Head of caudate nucleus (tissue), 42 donors: ENCODE measurements around the gene ERAP2.
"Not testable (repeated sequence)": the region's sequence is repeated elsewhere in the genome, so short reads cannot be mapped to it uniquely, and the experiment has no call there.

Experiments used
- DNase-seq, 42 donors: peaks; one replicate each; pipeline versions ENCODE4 v3.0.0 to v3.0.0-alpha.2; 2020 to 2021; ENCODE audit warnings: mixed read lengths in 7 of 42
- intact Hi-C: fragments of 100-400 bp; cut with DNase I; formaldehyde crosslinking; loops from one replicate; pipeline ENCODE4 v1.15.0; 2022

ERAP2 gene

GRCh38 chr5:96861076-96861475 is 15.2 kb upstream of the ERAP2 start:
- intact Hi-C loops = loop anchor here (10.0 kb wide), 1 partner anchor 46 kb away; no protein-coding TSS in a partner anchor
- no peak for DNase-seq

DNA sequence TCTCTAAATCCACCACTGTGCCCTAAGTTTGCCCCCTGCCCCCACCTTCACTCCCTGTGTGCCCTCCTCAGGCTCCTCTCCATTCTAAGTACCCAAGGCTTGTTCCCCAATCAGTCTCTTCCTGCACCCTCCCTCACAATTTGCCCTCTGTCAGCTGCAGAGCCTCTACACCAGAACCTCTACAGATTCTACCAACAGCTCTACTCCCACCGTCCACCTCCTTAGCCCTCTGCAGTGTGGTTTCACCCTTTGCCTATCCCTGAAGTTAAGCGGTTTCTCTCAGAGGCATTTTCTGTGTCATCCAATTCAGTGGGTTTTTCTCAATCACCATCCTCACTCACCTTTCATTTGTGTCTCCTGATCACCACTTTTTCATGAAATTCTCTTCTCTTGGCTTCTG is 13.2 kb upstream of the ERAP2 start:
- DNase-seq = no peak
- intact Hi-C loops = loop anchor here (10.0 kb wide), 1 partner anchor 48 kb away; no protein-coding TSS in a partner anchor

DNA sequence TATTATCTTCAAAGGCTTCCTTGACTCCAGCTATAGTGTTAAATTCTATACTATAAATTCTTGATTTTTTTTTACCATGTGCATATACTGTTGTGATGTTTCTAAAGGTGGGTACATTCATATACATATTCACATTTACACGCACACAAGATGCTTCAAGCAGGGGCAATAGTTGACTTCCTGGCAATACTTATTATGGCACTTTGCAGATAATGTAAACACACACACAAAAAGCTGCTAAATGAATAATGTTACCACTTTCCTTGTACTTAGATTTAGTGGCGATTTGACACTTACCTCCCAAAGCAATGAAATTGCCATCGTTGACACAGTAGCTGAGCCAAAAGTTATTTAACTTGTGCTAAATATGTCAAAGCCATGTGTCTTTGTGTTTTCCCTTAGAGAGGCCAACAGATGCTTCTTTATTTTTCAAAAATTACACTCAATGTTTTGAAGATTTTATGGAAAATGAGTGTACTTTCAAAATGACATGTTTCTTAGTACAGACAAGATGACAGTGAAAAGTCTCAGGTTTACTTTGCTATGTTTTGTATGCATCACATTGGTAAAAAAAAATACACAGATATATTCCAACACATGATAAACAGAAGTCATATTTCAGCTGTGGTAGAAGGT is 12.2 kb upstream of the ERAP2 start:
- intact Hi-C loops = loop anchor here (10.0 kb wide), 1 partner anchor 49 kb away; no protein-coding TSS in a partner anchor
- no peak for DNase-seq

DNA sequence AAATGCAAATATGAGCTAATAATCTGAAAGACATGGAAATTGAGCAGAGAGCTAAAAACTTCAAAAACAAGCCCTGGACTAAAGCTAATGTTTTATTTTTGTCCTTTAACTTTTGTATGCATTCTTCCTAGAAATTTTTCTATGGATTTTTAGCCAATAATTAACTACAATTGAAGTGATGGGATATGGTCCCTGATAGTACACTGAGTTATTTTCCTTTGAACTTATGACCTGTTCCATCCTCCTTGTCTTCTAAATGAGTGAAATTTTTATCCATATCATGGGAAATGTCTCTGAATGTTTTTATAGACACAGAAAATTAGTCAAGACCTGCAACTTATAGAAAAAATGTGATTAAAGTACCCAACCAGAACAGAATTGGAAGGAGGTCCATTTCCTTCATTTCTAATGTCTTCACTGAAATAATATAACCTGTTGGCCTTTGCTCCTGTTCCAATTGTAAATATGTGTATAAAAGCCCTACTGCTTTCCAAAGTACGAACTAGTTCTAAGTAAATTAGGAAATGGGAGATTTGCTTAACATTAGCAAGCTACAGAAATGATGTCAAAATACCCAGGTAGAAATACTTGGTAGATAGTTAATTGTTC is 11.3 kb upstream of the ERAP2 start:
- DNase-seq = no peak
- intact Hi-C loops = loop anchor here (5.0 to 10.0 kb wide), 2 partner anchors 50 to 297 kb away; no protein-coding TSS in a partner anchor

DNA sequence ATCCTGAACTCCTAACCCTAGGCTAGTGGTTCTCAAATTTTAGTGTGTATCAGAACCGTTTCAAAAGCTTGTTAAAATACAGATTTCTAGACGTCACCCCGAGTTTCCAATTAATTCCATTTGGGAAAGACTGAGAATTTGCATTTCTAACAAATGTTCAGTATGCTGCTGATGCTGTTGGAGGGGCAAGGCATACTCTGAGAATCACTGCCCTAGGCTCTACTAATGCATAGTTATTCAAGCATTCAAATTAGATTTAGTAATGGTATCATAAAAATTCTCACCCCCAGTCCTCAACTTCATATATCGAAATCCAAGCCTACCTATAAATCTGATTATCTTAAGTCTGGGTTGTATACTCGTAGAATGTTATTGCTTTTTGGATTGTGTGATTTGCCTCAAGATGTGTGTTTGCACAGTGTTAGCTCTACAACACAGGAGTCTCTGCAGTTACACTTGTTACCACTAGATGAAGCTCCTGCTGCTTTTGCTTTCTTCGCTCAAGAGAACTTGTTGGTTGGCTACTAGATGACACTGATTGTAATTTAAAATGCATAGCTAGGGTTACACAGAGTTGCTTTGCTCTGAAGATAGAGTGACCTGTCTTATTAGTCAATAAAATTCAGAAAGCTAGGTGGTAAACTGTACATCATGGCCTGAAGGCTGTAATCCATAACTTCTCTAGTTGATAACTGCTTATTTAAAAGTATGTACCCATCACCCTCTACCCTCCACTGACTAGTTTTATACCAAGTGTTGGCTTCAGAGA is 7.5 kb upstream of the ERAP2 start:
- intact Hi-C loops = loop anchor here (5.0 to 10.0 kb wide), 2 partner anchors 54 to 294 kb away; no protein-coding TSS in a partner anchor
- DNase-seq = peak in 13 of 42 donors; percentile 20 to 73 (median 52)

DNA sequence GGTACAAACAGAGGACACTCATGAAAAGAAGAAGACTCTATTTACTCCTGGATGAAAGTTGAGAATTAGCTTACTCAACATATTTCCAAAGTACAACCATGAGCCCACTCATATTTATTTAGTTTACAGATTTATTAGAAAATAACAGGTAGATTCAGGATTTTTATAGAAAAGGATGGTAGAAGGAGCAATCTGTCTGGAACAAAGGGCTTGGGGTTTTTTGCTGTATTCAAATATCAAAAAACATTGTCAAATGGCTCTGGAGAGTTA is 7.0 kb upstream of the ERAP2 start:
- no peak for DNase-seq
- intact Hi-C loops = loop anchor here (5.0 to 10.0 kb wide), 2 partner anchors 55 to 293 kb away; no protein-coding TSS in a partner anchor

DNA sequence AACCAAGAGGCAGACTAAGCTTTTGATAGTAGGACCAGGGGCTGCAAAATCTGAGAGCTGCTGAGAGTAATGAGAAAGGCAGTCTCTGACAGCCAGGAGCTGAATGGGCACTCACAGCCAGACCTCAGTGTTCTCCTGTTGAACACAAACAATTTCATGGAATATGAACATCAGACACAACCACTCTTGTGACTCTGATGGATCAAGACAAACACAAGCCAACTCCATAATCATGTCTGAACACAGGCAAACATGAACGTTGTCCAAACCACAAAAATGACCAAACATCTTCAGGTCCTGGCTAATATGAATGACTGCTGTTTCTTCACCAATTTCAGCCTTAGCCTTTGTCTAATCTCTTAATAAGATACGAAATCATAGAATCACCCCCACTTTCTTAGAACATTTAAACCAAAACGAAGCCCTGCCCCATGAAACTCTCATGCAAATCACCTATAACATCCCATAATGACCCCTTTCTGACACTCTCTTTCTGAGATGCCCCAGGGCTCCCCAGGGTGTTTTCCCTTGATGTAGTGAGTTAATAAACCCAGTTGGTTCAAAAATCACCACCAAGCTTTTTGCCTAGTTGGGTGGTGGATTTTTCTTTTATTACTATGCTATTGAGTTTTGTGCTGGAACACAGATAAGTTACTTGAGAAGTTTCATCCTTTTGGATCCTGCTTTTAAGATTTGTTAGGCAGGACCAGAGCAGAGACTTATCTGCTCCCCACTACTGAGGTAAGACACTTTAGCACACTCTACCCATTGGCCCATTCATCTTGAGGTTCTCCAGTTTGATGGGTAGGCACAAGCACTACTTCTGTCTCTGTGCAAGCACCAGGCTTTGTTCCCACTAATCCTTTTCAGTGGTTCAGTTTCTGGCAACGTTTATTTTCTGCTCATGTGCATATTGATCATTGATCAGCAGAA is 5.9 kb upstream of the ERAP2 start:
- intact Hi-C loops = no loop called here
- DNase-seq = no peak

- DNase-seq = peak in 2 of 42 donors; percentile 9 to 12
- intact Hi-C loops = no loop called here
Measured at GRCh38 chr5:96871027-96871399, 5.3 kb upstream of the ERAP2 start.

DNA sequence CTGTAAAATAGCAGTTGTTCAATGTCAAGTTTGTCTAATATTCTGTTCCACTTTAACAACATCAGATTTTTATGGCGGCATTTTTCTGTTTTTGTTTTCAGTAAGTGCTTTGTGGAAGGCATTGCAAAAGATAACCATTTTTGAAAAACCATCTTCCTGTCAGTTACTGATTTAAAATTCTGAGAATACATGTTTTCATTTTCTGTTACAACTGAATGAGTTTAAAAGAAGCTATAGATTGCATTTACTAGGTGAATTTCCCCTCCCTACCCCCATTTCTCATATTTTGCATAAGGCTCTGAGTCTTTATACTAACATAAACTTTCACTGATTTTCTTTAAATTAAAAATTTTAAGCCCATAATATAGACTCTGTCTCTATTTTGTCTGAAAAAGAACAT is 4.6 kb upstream of the ERAP2 start:
- intact Hi-C loops = no loop called here
- DNase-seq = no peak

- no peak for DNase-seq
- intact Hi-C loops = no loop called here
Measured at GRCh38 chr5:96873449-96873848, 2.9 kb upstream of the ERAP2 start.

DNA sequence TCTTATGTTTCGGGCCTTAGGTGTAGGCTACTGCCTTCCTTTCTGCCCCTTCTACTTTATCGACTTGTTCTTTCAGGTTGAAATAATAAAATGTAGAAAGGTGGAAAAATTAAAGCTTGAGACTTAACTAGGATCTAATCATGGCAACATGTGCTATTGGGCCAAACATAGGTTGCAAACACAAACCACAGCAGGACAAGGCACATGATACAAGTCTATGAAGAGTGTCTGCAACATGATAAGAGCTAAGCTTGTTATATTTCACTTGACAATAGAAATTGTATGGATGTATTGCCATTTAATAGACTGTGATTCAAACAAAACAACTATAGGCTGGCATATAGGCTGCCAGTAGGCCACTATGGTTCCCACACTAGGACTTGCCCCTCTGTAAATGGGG is 1.7 kb upstream of the ERAP2 start:
- DNase-seq = no peak
- intact Hi-C loops = loop anchor here (2.0 kb wide), 1 partner anchor 60 kb away; no protein-coding TSS in a partner anchor

GRCh38 chr5:96875791-96876291 is 459 bp upstream of the ERAP2 start:
- peak in 1 of 42 donors; percentile 29 for DNase-seq
- intact Hi-C loops = loop anchor here (2.0 kb wide), 1 partner anchor 59 kb away; no protein-coding TSS in a partner anchor

GRCh38 chr5:96876977-96877469 is 723 bp downstream of the ERAP2 start:
- intact Hi-C loops = not testable (repeated sequence)
- peak in 3 of 42 donors; percentile 18 to 40 (median 26) for DNase-seq

DNA sequence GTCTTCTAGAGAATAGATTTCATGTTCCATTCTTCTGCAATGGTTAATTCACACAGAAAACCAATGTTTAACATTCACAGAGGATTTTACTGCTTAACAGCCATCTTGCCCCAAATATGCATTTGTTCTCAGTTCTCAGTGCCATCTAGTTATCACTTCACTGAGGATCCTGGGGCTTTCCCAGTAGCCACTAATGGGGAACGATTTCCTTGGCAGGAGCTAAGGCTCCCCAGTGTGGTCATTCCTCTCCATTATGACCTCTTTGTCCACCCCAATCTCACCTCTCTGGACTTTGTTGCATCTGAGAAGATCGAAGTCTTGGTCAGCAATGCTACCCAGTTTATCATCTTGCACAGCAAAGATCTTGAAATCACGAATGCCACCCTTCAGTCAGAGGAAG is 3.4 kb downstream of the ERAP2 start:
- intact Hi-C loops = no loop called here
- no peak for DNase-seq

DNA sequence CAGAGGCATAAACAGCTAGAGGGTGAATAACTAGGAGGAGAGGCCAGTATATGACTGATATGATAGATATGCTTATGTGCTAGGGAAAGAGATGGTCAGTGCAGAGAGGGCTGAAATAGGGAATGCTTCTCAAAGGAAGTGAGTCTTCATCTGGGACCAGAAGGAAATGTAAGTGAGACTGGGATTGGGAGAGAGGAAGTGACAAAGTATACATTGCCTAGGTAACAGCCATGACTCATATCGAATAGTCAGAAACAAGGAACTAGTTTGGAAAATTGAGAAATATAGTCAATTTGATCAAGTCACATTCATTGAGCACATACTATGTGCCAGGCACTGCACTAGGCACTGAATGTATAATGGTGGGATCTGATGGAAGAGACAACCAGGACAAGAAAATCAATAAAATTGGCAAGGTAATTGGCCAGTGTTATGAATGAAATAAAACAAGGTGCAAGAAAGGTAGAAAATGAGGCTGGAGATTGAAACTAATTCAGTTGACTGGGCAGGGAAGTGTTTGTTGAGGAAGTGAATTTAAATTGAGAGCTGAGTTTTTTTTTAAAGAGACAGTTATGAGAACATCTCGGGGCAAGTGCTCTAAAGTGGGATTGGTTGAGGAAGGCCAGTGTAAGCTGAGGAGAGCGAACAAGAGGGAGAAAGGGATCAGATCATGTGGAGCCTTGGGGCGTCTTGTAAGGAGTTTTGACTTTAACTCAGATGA is 4.3 kb downstream of the ERAP2 start:
- DNase-seq = no peak
- intact Hi-C loops = no loop called here

DNA sequence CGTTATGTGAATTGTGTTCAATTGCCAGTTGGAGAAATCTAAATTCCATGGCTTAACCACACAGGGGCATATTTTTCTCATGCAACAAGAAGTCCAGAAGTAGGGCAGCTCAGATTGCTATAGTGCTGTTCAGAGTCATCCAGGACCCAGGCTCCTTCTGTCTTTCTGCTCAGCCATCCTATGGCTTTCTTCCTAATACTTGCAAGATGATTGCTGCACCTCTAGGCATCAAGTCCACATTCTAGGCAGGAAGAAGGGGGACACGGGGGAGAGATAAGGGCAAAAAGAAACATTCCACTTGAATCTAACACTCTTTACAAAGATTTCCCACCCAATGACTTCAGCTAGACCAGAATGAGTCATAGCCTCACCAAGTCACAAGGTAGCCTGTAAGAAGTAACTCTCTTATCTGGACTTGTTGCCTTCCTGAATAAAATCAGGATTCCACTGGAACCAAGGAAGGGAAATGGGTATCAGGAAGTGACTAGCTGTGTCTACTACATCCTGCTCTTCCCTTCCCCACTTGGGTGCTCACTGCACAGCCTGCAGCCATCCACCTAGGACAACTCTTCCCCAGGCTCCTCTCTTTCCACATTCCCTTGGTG is 5.3 kb downstream of the ERAP2 start:
- DNase-seq = no peak
- intact Hi-C loops = no loop called here

DNA sequence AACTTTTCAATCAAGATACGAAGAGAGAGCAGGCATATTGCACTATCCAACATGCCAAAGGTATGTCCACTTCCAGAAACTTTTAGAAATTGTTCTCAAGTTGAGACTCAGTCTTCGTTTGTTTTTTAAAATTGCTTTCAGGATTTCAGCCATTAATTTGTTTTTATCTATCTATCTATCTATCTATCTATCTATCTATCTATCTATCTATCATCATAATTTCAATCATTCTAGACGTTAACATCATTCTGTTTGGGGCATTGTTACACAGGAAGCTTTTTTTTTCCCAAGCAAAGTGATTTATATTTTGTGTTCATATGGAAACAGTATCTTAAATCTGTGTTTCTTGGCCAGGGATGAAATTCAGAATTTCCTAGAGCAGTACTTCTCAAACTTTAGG is 7.6 kb downstream of the ERAP2 start:
- no peak for DNase-seq
- intact Hi-C loops = no loop called here

DNA sequence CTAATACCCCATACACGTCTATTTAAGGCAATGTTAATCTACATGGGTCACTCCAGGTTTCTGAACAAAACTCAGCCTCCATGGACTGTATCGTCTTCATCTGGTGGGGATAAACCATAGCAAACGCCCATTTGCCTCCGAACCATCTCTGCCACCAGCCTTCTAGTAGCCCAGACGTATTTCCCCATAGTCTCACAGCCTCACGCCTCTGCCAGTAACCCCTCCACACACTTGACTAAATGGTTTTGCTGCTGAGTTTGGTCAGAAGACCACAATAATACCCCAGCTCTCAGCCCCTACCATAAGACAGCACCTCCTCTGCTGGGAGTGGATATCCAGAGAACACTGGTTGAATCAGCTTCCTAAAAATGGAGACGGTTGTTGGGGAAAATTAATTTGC is 8.7 kb downstream of the ERAP2 start:
- no peak for DNase-seq

More for the DNA sequence above, 8.7 kb downstream of the ERAP2 start:
- intact Hi-C loops = no loop called here
